SU-DHL-6 (cell line): Measurements from ENCODE around the gene ADCY7.

Source experiments
- H2AFZ ChIP-seq: fragments of 200-600 bp; sonication (generic); 2 replicates; pipeline ENCODE4 v1.6.1; 2014; ENCODE audit warnings: low read depth, mild to moderate bottlenecking, moderate library complexity, mixed read lengths, antibody characterized with exemption, low read length; ENCODE audit not compliant: severe bottlenecking
- H3F3A ChIP-seq: fragments of 200-600 bp; shearing (Covaris generic); 2 replicates; pipeline ENCODE4 v1.6.0; 2016; ENCODE audit warnings: antibody characterized with exemption, mild to moderate bottlenecking; ENCODE audit not compliant: insufficient read depth
- H3K27ac ChIP-seq: fragments of 200-600 bp; sonication (generic); 2 replicates; pipeline ENCODE4 v1.5.1; 2016; ENCODE audit warnings: low read depth, mild to moderate bottlenecking, low read length, moderate library complexity, mixed read lengths
- H3K27me3 ChIP-seq: fragments of 200-600 bp; sonication (generic), shearing (Covaris generic); 2 replicates; pipeline ENCODE4 v1.6.0; 2014; ENCODE audit warnings: mild to moderate bottlenecking, low read length
- H3K36me3 ChIP-seq: fragments of 200-600 bp; sonication (generic); 2 replicates; pipeline ENCODE4 v1.6.1; 2014; ENCODE audit warnings: mild to moderate bottlenecking, low read length, mixed read lengths
- H3K4me2 ChIP-seq: fragments of 300-600, 200-600 bp; shearing (Covaris generic), sonication (generic); 2 replicates; pipeline ENCODE4 v1.6.0; 2014; ENCODE audit warnings: low read length, low read depth, mild to moderate bottlenecking; ENCODE audit not compliant: poor library complexity, severe bottlenecking
- H3K4me3 ChIP-seq: fragments of 200-600 bp; sonication (generic); 2 replicates; pipeline ENCODE4 v1.5.1; 2014; ENCODE audit warnings: antibody characterized with exemption, low read length, mild to moderate bottlenecking, mixed read lengths; ENCODE audit not compliant: insufficient read depth, poor library complexity, severe bottlenecking
- H3K79me2 ChIP-seq: fragments of 200-600 bp; sonication (generic); 2 replicates; pipeline ENCODE4 v1.6.1; 2014; ENCODE audit warnings: mild to moderate bottlenecking, low read length, moderate library complexity; ENCODE audit not compliant: insufficient read depth
- H3K9ac ChIP-seq: fragments of 200-600 bp; sonication (generic); 2 replicates; pipeline ENCODE4 v1.7.0; 2014; ENCODE audit warnings: mild to moderate bottlenecking, low read length
- H3K9me2 ChIP-seq: fragments of 200-600 bp; sonication (generic); replicated peaks from 2 replicates; pipeline ENCODE4 v1.6.1; 2014; ENCODE audit warnings: low read length; ENCODE audit not compliant: insufficient read depth
- H3K9me3 ChIP-seq: fragments of 200-600 bp; sonication (generic); 2 replicates; pipeline ENCODE4 v1.6.1; 2014; ENCODE audit warnings: low read length, mixed read lengths; ENCODE audit not compliant: insufficient read depth
- H4K20me1 ChIP-seq: fragments of 200-600 bp; sonication (generic); 2 replicates; pipeline ENCODE4 v1.6.1; 2014; ENCODE audit warnings: low read depth, mild to moderate bottlenecking, antibody characterized with exemption, low read length, moderate library complexity, mixed read lengths
- EZH2phosphoT487 ChIP-seq: fragments of 200-600 bp; sonication (generic), shearing (Covaris generic); conservative IDR thresholded peaks from 2 replicates; pipeline ENCODE4 v1.6.1; 2018; ENCODE audit warnings: mild to moderate bottlenecking, antibody characterized with exemption, low read length, moderate library complexity, mixed read lengths
- TF ChIP-seq, protein P1 (sequence below): fragments of 200-600 bp; sonication (generic); IDR thresholded peaks from one replicate; pipeline ENCODE4 v1.5.1; 2017; ENCODE audit warnings: antibody characterized with exemption, mild to moderate bottlenecking, low read length, moderate library complexity; ENCODE audit not compliant: insufficient read depth, poor library complexity, severe bottlenecking

ADCY7 gene

DNA sequence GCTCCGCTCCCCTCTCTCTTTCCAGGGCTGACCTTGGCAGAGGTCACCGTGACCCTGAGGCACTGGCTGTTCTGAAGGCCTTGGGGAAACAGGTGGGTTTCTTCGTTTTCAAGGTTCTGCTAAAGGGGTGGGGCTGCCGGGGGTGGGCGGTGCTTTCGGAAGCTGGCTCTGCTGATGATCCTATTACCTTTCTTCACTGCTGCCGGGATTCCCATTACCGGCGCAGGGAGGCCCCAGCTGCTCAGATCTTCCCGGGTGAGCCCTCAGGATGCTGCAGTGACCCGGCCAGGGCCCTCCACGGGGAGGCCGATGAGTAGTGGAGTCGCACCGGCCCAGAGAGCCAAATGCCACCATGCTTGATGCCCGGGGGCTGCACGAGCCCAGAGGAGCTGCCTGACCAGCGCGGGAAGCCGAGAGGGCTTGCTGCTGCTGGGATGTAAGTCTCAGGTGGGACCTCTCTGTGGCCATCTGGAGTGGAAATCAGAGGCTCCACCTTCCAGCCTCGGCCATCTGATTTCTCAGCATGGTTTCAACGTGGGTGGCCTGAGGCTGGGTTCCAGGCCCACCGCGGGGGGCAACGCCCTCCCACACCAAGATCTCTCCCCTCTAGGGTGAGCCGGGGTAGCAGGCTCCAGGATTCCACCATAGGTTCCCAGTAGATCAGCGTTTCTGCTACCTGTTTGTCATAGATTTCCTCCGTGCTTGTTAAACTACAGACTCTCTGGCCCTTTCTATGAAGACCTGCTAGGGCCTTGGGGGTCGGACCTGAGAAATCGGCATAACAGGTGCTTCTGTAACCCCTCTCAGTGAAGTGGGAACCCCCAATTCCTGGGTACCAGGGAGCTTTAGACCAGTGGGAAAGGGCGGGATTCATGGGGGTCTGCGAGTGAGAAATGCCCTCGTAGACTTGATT is 21.6 kb upstream of the ADCY7 start:
- no peak for TF ChIP-seq EZH2phosphoT487
- TF ChIP-seq, protein P1, sequence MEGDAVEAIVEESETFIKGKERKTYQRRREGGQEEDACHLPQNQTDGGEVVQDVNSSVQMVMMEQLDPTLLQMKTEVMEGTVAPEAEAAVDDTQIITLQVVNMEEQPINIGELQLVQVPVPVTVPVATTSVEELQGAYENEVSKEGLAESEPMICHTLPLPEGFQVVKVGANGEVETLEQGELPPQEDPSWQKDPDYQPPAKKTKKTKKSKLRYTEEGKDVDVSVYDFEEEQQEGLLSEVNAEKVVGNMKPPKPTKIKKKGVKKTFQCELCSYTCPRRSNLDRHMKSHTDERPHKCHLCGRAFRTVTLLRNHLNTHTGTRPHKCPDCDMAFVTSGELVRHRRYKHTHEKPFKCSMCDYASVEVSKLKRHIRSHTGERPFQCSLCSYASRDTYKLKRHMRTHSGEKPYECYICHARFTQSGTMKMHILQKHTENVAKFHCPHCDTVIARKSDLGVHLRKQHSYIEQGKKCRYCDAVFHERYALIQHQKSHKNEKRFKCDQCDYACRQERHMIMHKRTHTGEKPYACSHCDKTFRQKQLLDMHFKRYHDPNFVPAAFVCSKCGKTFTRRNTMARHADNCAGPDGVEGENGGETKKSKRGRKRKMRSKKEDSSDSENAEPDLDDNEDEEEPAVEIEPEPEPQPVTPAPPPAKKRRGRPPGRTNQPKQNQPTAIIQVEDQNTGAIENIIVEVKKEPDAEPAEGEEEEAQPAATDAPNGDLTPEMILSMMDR = no peak
- H3K27ac ChIP-seq = no peak overlapping the region
- H3K27me3 ChIP-seq = no peaks in the 10 kb centered on the region
- no peak overlapping the region for H3K9ac ChIP-seq
- H3K4me2 ChIP-seq = no peak overlapping the region
- H3F3A ChIP-seq = no peaks in the 10 kb centered on the region
- H2AFZ ChIP-seq = no peak overlapping the region
- H3K9me3 ChIP-seq = no peaks in the 10 kb centered on the region
- no peak overlapping the region for H3K4me3 ChIP-seq
- no peaks in the 10 kb centered on the region for H3K79me2 ChIP-seq
- no peaks in the 10 kb centered on the region for H3K9me2 ChIP-seq
- no peaks in the 10 kb centered on the region for H4K20me1 ChIP-seq
- H3K36me3 ChIP-seq = no peaks in the 10 kb centered on the region

DNA sequence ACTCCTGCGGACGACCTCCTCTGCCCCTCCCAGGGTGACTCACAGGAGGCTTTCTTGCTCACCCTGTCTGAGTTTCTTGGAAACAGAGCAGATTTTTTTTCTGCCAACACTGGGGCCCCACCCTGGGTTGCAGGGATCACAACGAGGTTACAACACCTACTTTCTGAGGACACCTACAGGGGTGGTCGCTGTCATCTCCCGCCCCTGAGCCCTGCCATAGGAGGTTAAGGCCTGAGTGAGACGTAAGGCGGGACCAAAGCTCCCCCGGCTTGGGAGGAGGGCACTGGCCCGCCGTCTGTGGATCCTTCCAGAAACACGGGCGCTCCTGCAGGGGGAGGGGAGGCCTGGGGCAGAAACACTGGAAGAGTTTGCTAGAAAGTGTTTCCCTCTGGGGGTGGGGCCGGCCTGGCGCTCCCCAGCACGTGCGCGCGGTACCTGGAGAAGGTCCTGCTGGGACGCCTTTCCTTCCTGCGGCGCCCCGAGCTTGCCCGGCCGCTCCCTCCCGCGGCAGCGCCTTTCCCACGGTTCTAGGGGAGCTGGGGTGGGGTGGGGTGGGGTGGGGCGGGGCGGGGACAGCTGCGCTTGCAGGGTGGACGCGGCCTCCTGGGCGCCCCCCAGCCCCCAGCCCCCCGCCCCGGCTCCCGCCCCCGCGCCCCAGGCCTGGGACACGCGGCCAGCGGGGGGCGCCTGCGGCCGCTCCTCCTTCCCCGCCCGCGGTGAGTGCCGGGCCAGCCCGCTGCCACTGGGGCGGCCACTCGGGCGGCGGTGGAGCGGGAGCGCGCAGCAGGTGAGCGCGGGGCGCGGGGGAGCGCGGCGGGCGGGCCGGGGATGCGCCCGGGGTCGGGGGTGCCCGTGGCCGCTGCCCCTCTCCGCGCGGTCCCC is 20.7 kb upstream of the ADCY7 start:
- Histone ChIP-seq H3K27me3 (no peaks in the 10 kb centered on the region), H3K9me2 (no peaks in the 10 kb centered on the region), H2AFZ (peak overlapping the region; percentile 60), H3F3A (no peaks in the 10 kb centered on the region), H3K9ac (peak overlapping the region; percentile 52; the same call in 1 of the 2 replicates), H3K9me3 (no peaks in the 10 kb centered on the region), H4K20me1 (no peaks in the 10 kb centered on the region), H3K36me3 (no peaks in the 10 kb centered on the region), H3K79me2 (no peaks in the 10 kb centered on the region), H3K4me3 (peak overlapping the region; percentile 50), H3K4me2 (peak overlapping the region; percentile 66), H3K27ac (no peak overlapping the region)
- TF ChIP-seq EZH2phosphoT487 = no peak
- TF ChIP-seq, protein P1 = no peak

DNA sequence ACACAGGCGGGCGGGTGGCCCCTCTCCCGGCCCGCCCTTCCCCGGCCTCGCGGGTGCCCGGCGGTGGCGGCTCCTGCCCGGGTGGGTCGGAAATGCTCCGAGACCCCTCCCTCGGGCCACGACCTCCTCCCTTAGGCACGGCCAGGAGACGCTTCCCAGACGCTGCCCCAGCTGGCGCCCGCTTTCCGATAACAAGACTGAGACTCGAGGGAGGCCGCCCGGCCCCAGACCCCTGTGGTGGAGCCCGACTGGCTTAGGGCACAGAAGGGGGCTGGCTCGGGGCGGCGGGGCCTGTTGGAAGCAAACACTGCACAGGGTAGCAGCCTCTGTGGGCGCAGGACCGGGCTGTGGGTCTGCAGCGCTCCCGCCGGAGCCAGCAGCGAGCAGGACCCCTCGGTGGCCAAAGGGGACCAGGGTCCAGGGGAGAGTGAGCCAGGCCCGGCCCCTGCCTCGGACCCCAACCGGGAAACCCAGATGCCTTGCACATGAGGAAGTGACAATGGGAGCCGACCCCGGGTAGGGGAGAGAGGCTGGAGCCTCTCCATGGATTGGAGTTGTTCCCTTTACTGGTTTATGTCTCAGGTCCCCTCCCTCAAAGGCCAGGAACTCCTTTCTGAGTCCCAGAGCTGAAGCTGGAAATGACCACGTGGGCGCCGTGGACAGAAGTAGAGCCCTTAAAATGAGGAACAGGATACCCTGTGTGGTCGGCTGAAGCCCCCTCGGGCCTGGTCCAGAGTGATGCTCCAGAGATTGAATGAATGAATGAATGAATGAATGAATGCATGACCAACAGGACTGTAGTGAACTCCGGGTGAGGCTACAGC is 19.8 kb upstream of the ADCY7 start:
- H3K27ac ChIP-seq = no peak overlapping the region

More for the DNA sequence above, 19.8 kb upstream of the ADCY7 start:
- Histone ChIP-seq H2AFZ (peak overlapping the region; percentile 43), H3K36me3 (no peaks in the 10 kb centered on the region), H3K27me3 (no peaks in the 10 kb centered on the region), H3K9me3 (no peaks in the 10 kb centered on the region), H4K20me1 (no peaks in the 10 kb centered on the region), H3K4me2 (peak overlapping the region; percentile 66), H3K9ac (peak overlapping the region; percentile 52), H3K4me3 (peak overlapping the region; percentile 50), H3K79me2 (no peaks in the 10 kb centered on the region), H3K9me2 (no peaks in the 10 kb centered on the region), H3F3A (no peaks in the 10 kb centered on the region)
- TF ChIP-seq, protein P1 = no peak
- no peak for TF ChIP-seq EZH2phosphoT487
